HG02678 (cell line): Measurements from ENCODE around the gene ADRA2C.

Source experiments
- ATAC-seq: cut with Tn5 transposase; IDR thresholded peaks from one replicate; pipeline ENCODE4 v1.9.1; 2021; ENCODE audit warnings: mild to moderate bottlenecking, moderate library complexity; ENCODE audit not compliant: unreplicated experiment

The ADRA2C gene

DNA sequence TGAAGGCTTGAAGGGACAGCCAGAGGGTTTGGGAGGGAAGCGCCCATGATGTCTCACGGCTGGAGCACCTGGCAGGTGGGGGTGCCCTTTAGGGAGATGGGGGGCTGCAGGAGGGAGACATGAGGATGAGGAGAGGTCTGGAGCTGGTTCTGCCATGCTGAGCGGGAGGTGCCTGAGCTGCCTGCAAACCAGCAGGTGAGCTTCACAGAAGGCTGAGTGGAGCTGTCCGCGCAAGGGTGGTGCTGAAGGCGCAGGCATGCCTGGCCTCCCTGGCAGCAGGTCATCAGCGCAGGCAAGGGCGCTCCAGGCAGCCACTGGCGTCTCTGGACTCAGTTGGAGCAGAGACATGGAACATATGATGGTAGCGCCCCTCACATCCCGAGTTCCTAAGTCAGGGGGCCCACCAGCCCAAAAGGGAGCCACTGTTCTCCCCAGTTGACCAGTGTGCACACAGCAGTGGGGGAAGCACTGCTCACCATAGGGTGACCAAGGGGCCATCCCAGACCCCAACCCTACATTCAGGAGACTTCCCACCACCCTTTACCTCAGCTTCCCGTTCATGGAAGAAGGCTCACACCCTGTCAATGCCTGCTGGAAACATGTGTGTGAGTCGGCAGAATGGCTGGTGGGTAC lies 25.8 kb downstream of the ADRA2C start:
- no peak for ATAC-seq

DNA sequence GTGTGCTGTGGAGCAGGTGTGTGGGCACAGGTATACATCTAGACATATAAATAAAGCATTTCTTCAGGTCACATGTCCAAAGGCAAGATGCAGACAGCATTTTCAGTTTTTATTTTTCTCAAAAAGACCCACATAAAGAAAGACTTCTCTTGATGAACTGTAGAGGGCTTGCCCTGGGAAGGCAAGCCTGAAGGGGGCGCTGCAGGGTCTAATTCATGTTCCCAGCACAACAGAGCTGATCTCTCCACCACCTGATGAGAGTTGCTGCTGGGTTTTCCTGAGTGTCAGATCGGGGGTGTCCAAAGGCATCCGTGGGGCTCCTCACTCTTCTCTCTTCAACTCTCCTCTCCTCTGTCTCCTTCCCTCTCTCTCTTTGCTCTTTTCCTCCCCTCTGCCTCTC lies 26.6 kb downstream of the ADRA2C start:
- no peak for ATAC-seq

DNA sequence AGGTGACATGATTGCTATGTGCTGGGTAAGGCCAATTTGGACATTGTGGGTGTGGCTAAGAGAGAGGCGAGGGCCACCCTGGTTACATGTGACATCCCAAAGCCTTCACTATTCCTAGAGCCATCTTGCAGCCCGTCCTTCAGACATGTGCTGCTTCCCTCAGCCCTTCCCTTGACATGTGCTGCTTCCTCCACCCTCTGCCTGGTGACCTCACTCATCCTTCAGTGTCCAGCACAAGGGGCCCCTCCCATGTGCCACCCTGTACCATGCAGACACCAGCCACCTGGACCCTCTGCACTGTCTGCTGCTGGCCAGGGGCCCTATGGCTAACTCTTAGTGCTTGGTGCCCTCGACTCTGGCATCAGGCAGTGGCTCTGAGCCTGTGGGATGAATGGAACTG lies 27.4 kb downstream of the ADRA2C start:
- no peak for ATAC-seq

DNA sequence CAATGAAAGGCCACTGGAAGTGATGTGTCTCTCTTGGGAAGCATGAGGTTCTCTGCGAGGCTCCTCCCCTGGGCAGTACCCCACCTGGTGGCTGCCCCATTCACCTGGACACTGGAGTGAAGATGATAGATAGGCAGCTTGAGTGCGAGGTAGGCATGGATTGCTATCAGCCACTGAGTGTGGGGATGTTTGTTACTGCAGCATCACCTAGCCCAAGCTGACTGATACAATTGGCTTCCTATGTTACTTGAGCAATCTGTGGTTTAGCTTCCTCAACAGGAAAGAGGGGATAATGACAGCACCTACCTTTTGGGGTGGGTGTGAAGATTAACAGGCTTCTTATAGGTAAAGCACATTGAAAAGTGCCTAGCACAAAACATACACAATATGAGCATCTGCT lies 30.8 kb downstream of the ADRA2C start:
- ATAC-seq = no peak

DNA sequence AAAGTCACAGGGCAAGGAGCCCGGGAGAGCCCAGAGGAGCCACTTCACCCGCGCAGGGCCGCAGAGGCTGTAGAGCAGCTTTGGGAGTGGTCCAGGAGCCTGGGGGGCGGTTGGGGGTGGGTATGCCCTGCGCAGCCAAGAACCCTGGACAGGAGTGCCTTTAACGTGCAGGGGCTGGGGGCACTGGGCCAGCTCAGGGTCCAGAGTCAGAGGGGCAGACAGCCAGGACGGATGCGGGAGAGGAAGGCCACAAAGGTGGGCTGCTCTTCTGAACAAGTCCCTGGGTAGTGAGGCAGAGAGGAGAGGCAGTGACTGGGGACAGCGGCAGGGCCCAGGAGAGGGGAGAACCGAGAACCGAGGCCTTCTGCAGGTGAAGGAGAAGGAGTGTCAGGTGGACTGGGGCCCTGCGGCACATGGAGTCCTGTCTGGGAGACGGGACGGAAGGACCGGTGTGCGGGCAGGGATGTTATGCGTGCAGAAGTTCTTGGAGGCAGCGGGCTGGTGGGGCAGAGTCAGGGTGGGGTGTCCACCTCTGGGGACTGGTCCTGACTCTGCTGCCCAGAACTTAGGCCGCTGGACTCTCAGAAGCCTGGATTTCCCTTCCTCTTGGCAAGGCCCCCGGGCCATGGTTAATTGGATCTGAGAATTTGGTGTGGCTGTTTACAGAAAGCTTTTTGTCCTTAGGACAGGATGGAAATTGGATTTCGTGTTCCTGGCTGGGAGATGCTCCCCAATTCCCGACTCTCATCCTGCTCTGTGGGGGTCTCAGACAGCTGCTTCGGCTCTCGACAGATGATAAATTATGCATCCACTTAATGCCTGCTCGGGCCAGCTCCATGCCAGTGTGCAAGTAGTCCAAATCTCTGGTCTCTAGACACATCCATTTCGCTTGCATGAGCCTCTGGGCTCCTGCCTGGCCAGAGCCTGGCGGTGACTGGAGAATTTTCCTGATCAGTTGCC lies 31.9 kb downstream of the ADRA2C start:
- no peak for ATAC-seq

DNA sequence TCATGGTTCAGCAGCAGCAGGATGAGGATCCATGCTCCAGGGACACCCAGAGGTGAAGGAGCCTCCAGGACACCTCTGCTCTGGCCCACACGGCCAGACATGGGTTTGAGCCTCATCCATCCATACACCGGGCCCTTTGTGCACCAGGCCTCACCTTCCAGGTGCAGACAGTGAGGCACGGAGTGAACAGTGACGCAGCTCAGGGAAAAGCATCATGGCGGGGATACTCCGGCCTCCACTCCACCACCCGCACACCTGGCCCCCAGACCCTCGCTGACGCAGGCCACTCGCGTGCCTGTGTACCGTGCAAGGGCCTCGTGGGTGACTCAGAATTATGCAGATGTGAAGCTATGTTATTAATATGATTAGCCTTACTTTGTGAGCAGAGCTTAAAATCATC lies 33.3 kb downstream of the ADRA2C start:
- no peak for ATAC-seq

DNA sequence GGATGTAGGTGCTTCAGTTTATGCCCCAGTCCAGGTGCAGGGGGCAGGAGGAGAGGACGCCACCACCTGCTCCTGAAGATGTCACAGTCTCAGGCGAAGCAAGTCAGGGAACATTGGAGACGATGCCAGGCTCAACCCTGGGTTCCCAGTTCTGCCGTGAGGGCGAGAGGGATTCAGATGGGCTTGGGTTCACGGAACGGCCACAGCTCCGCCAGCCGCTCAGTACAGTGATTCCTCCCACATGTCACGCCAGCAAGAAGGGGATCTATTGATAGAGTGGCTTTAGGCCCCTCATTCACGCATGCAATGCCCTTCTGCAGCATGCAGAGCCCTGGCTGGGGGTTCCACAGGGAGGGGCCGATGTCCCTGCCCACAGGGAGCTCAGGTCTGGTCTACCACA lies 34.2 kb downstream of the ADRA2C start:
- ATAC-seq = no peak

DNA sequence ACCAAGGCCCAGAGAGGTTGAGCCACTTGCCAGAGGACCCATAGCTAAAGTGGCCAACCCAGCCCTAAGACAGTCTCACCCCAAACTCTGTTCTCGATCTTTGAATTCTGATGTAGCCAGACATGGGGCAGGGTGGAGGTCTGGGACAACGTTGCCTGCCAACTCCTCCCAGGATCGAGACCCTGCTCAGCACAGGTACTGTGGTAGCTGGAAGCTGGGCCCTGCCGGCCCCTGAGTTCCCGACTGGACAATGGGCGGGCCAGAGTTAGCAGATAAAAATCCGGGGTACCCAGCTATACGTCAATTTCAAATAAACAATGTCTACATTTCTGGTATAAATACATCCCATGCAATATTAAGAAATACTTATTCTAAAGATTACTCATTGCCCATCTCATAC lies 35.3 kb downstream of the ADRA2C start:
- no peak for ATAC-seq

DNA sequence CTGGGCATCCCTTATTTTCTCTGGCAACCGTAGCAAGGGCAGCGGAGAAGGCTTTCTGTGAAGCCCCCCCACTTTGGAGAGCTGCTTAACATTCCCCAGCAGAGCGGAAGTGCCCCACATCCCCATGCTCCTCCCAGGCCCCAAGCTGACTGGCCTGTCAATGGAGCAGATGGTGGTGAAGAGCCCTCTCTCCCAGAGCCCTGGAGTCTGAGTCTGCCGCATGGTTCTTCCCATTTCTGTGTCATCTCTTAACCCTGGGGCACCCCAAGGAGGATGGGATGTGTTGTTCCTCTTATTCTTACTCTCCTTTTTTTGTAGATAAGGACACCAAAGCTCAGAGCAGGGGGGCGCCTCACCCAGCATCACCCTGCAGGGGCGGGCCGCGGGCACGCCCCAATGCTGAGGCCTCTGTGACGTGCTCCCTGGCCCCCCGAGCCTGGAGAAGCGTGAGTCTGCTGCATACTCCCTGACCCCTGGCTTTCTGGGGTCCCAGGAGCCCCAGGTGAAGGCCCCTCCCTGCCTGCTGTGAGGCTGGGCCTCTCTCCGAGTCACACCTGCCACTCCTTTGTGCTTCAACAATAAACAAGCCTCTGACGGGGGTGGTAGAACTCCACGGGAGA lies 35.9 kb downstream of the ADRA2C start:
- ATAC-seq = no peak

DNA sequence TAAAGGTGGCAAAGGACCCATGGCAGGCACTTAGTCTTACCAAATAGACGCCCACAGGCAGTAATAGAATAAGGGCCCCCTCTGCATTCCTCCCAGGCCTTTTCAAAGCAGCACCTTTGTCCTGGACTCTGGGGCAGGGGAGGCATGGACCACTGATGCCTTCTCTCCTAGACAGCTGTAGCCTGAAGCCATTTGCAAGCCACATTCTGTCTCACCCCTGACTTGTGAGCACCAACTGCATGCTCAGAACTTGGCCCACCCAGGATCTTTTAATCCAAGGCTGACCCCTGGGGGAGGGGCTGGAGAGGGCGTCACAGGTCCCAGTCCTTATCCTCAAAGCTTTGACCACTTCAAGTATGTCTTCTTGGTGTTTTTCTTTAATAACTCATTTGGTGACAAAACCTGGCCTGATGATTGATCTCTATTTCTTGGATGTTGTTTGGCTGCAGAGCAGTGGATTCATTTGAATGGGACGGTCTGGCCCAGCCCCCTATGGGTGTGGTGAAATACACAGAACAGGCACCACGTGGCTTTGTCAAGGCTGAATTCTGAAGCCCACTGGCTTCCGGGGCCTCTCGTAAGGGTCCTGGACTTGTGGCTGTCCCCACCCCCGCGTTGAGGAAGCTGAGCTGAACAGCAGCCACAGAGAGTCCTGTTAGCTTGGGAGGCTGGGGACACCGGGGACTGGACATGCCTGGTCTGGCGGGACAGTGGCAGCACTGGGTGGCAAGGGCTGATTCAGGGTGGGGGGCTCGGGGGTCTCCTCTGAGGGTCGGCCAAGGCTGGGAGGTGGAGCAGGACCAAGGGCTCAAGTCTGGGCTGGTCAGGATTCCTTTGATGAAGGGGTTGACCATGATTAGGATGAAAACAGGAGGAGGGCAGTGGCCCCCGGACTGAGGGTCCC lies 36.6 kb downstream of the ADRA2C start:
- no peak for ATAC-seq

DNA sequence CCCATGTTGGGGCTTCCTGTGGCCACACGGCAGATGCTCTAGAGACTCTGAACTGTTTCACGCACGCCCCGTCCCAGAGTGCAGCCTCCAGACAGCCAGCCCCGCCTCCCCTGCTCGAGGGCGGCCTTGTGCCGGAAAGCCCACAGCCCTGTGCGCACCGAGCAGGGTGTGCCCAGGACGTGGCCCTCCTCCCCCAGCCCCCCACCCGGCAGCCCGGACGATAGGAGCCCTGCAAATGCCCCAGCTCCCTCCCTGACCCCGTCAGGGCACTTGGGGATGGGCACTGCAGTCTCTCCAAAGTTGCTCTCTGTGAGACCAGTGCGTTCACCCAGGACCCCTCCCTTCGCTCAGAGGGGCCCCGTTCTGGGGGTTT lies 37.3 kb downstream of the ADRA2C start:
- ATAC-seq = no peak

DNA sequence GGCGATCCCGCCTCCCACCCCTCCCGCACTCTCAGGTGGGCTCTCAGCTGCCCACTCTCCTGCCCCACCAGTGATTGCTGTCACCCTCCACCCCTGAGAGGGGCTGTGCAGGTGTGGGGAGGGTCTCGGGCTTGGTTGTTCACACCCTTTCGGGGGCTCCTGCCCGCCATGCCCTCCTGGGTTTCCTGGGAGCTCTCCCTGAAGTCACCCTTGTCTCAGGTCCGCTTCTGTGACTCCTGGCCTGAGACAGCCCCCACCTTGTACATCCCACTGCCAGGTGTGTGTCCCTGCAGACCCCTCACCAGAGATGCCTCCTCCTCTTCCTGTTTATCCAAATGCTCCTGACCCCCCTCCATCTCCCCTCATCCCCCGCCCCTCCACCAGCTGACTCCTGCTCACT lies 37.8 kb downstream of the ADRA2C start:
- no peak for ATAC-seq

DNA sequence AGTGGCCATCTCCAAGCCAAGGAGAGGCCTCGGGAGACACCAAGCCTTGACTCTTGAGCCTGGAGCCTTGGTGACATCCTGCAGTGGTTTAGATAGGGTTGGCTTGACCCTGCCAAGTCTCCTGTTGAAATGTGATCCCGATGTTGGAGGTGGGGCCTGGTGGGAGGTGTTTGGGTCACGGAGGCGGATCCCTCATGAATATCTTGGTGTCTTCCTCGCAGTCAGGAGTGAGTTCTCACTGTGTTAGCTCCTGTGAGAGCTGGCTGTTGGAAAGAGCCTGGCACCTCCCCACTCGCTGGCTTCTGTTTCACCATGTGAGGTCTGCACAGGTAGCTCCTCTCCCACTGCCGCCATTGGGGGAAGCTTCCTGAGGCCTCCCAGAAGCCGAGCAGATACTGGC lies 38.8 kb downstream of the ADRA2C start:
- no peak for ATAC-seq

DNA sequence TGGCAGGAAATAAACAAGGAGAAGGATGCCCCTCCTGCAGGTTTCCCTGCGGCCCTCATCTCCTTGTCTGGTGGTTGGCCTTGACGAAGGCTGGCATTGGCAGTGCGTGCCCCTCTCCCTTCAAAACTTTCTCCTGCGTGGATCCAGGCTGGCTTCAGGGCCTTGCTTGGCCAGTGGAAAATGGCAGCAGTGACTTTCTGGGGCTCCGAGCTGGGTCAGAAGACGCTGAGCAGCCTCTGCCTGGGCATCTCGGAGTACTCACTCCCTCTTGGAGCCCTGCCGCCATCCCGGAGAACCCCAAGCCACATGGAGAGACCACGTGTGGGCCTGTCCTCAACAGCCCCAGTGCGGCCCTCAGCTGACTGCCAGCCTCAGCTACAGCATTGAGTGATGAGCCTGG lies 39.5 kb downstream of the ADRA2C start:
- no peak for ATAC-seq

DNA sequence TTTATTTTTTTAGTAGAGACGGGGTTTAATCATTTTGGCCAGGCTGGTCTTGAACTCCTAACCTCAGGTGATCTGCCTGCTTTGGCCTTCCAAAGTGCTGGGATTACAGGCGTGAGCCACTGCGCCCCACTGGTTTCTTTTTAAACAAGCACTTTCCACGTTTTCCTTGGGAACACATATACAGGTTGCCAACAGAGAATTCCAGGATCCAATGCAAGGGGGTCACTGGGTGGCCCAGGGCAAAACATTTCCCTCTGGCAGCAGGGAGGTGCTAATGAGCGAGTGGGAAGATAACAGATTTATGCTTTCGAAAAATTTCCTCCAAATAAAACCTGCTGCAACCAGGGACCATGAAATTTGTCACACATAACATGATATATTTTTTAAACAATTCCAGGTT lies 41.1 kb downstream of the ADRA2C start:
- ATAC-seq = no peak

DNA sequence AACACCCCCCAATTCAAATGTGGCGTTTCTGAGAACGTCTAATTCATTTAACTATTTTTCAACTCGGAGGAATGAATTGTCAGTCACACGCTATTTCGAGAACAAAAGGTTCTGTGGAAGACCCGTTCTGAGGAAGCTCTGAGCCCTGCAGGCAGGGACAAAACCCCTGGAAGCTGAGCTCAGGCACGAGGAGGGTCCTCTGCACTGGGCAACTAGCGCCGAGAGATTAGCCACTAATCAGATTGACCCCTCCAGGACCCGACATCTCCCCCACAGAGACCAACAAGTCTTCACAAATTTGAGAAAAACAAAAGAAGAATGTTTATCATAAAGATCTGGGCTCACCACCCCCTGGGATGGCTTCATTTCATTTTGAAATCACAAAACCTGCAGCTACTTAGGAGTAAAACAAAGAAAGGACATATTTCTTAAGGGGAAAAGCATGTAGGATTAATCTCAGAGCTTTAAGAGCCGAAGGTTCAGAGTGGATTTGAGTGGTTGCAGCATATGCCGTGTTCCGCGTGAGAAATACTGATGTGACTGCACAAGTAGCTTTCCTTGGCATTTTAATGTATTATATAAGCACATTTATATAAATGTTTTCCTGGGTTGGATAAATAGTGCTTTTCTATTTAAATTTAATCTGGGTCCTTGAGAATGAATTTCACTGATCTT lies 41.8 kb downstream of the ADRA2C start:
- no peak for ATAC-seq

DNA sequence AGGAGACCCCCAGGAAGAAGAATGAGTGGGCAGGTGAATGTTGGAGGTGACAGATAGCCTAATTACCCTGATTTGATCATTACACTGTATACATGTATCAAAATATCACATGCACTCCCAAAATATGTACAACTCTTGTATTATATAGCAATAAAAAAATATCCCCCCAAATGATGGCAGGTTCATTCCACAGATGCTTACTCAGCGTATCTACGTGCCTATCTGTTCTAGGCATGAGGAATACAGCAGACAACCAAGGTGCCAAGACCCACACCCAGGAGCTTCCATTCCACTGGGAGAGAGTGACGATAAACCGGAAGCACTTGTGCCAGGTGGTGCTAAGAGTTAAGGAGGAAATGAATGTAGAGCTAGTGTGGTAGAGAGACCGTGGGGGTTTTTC lies 42.4 kb downstream of the ADRA2C start:
- ATAC-seq = no peak

DNA sequence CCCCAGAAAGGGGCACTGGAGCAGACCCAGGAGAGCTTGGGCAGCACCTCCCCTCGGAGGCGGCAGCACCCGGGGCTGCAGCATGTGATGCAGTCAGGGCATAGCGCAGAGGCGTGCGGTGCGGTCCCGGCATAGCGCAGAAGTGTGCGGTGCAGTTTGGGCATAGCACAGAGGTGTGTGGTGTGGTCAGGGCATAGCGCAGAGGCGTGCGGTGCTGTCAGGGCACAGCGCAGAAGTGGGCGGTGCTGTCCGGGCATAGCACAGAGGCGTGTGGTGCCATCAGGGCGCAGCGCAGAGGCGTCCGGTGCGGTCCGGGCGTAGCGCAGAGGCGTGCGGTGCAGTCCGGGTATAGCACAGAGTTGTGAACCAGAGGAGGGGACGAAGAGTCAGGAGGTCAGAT lies 42.8 kb downstream of the ADRA2C start:
- ATAC-seq = no peak

DNA sequence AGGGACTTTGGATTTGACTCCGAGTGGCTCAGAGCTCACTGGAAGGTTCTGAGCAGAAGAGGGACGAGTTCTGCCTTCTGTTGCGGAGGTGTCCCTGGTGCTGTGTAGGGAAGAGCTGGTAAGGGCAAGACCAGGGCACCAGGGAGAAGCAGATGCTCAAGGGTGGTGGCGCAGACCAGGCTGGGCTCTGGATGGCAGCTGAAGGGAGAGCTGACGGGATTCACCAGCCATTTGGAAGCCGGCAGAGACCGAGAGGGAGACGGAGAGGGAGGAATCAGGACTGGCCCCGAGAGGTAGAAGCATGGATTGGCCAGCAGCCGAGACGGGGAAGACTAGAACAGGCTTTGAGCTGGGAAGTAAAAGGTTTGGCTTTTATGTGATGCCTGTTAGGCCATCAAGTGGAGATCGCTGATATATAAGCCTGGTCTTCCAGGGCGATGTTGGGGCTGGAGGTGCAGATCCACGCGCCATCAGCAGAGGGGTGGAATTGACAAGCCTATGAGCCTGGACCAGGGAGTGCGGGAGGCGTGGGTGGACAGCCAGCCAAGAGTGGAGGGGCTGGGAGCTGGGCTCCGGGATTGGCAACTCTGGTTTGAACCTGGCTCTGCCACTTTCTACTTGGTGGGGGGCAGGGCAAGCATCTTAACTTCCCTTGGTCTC lies 43.4 kb downstream of the ADRA2C start:
- ATAC-seq = no peak

DNA sequence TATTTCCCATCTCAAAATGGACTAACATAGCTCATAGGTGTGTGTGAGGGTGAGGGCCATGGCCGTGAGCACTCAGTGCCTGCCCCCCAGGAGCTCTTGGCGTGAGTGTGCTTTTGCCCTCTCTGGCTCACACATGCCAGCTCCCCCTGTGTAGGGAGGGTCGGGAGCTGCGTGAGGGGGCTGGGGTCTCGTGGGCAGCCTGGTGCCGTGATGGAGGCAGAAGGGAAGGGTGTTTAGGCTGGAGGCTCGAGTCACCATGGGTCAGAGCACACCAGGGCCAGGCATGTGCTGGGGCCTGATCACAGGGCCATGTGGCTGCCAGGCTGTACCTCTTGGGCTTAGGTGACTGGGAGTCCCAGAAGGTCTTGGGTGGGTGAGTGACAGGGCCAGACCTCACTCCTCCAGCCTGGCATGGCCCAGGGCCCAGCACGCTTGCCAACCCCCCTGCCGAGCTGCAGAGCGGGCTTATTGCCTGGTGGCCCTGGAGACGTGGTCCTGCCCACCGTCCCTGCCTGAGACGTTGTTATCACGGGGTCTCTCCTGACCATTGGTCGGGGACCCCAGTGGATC lies 44.0 kb downstream of the ADRA2C start:
- ATAC-seq = no peak
